H4 (cell line): ENCODE data around the gene CHRM2. TPM values are rescaled to one million over a fixed set of nuclear protein-coding genes. Genes with fewer than 3 reads are reported as not detected.
A peak's percentile ranks its signal among the peaks of the same experiment; 100 is the strongest.

Experiments
- DNase-seq: peaks from one replicate; pipeline ENCODE4 v3.0.0-alpha.2; 2015; ENCODE audit warnings: low spot score
- total RNA-seq: library from RNA; depleted of rRNA; stranded (reverse); fragments of >200 nt; shearing (Covaris generic); gene quantifications from 2 replicates; pipeline ENCODE4 v1.2.3, GENCODE V29; 2014

CHRM2 gene
- total RNA-seq, 1 experiment from 2014 or later: 0.58 TPM

DNA sequence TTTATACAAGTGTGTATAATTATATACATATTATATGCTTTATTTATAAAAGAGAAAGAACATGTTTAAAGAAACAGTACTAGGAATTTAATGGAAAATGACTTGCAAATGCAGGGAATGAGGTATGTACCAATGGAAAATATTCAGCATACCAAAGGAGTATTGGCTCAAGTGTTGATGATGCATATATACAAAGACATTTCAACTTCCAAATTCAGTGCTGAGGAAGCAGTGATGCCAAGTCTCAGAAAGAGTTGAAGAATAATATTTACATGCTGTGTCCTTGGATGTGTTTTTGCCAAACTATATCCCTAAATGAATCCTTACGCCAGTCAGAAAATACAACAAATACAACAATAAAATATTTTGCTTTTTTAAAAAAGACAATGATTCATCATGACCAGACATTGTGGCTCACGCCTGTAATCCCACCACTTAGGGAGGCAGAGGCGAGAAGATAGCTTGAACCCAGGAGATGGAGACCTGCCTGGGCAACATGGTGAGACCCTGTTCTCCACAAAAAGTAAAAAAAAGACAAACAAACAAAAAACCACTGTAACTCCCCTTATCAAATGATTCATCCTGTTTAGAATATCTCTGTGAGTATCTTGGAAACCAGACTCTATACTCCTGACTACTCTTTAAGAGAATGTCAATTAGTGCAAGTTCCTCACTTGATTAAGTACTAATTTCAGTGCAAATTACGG, 157.2 kb downstream of the CHRM2 start:
- DNase-seq: peak; percentile 30

DNA sequence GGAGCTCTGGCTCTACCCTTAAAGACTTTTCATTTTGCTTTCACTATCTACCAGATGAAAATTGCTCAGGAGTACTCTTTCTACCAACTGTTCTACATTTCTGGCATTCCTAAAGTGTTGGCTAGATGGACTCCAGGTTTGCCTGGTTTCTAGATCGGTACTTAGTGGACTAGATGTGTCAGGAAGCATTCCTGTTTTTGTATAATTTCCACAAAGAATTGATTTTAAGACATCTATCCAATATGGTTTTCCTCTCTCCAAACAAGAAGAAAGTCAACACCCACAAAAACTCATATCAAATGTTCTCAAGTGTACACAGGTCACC, 157.7 kb downstream of the CHRM2 start:
- DNase-seq: no peak

DNA sequence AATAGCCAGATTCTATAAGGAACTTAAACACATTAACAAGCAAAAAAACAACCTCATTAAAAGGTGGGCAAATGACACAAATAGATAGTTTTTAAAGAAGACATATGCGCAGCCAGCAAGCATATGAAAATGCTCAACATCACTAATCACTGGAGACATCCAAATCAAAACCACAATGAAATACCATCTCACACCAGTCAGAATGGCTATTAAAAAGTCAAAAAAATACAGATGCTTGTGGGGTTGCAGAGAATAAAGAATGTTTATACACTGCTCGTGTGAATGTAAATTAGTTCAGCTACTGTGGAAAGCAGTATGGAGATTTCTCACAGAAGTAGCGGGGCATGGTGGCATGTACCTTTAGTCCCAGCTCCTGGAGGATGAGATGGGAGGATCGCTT, 164.0 kb downstream of the CHRM2 start:
- DNase-seq: no peak

DNA sequence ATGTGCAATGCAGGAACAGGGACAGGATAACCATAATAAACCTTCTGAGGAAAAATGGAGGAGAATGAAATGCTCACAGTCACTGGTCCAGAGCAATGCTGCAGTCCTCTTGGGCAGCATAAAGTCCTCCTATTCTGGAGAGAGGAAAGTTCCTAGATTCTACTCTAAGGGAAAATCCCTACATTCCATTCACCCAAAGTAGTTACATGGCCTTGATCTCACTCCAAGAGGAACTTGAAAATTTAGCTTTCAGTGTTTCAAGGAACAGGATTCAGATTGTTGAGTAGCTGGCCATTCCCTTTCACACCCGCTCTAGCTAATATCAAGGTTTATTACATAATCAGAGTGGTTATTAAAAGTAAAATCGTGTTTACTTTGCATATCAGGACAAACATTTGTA, 168.3 kb downstream of the CHRM2 start:
- DNase-seq: no peak

DNA sequence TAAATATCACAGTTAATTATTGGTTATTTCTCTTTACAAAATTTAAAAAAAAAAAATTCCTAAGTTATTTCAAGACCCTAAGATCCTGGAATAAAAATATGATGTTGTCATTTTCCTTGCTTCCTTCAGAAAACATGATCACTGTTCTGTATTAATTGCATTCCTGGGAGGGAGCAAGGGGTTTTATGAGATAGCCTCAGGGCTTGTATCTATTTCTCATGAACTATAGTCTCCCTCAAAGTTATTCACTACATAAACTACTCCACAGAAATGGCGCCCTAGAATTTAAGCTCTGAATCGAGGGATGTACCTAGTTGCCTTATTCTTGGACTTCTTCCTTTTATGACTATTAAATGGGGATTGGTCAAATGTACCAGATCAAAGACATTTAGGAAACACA, 170.3 kb downstream of the CHRM2 start:
- DNase-seq: no peak

DNA sequence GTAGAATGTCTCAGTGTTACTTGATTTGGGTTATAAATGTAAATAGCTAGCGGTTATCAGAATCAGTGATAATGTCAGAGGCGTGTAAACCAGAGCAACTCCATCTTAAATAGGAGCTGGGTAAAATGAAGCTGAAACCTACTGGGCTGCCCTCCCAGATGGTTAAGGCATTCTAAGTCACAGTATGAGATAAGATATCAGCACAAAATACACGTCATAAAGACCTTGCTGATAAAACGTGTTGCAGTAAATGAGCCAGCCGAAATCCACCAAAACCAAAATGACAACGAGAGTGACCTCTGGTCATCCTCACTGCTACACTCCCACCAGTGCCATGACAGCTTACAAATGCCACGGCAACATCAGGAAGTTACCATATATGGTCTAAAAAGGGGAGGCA, 172.3 kb downstream of the CHRM2 start:
- no peak for DNase-seq

DNA sequence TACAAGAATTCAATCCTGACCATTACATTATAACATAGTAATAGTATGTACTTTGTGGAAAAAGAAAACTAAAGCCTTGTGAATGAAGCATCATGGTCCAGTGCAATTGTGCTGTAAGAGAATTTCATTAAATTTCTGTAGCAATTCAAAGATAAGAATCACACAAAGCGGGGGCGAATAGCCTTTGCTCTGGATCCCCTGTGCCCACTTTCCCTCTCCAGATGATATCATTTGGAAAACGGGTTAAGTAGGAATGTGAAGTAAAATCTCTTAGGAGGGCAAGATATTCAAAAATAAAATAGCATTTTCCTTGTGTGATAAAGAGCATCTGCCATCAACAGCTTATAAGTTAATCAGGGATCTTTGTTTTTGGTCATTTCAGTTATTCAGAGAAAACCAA, 177.1 kb downstream of the CHRM2 start:
- no peak for DNase-seq

DNA sequence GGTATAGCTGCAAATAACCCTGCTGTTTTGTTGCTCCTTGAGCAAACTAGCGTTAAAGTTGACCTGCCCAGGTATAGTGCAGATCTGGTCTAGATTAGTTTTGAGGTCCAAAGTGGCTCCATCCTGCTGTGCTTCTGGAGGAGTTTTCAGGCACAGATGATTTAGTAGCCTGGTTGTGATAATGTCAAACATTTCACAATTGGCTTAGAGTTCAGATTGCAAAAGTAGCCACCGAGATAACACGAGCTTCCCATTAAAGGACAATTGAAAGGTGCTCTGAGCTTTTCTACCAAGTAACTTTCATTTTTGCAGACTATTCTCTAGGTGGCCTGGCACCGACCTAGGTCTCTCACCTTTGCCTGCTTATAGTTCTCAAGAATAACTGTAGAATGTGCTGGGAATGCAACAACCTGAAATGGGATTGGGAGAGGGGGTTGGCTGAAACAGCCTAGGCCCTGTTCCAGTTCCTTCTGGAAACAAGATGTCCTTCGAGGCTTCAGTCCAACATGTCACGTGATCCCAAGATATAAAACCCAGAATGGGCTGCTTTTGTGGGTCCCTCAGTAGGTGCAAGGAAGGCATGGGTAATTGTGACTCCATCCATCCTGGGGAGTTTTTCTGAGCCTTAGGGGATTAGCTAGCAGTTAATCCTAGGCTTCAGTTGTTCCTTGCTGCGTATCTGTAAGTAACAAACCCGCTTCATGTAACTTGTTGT, 201.0 kb downstream of the CHRM2 start:
- no peak for DNase-seq
